Esophagus squamous epithelium (tissue), 4 donors: ENCODE data around the gene CMTM2.
"Not testable (repeated sequence)": the region's sequence is repeated elsewhere in the genome, so short reads cannot be mapped to it uniquely, and the experiment has no call there.

ENCODE experiments used
- CTCF ChIP-seq, 6 experiments: fragments of 450-650 bp in 4 of 6; fragments of 200-600 bp in 2 of 6; sonication (generic) in 2 of 6; IDR thresholded peaks; one replicate each; pipeline ENCODE4 v1.5.1; 2016 to 2019; ENCODE audit warnings: antibody characterized with exemption in 6 of 6, mild to moderate bottlenecking in 4 of 6, moderate library complexity in 4 of 6
- POLR2A ChIP-seq, 4 donors: fragments of 450-650 bp; IDR thresholded peaks; one replicate each; pipeline ENCODE4 v1.6.1; 2017; ENCODE audit warnings: antibody characterized with exemption in 4 of 4, mild to moderate bottlenecking in 4 of 4, moderate library complexity in 3 of 4

DNA sequence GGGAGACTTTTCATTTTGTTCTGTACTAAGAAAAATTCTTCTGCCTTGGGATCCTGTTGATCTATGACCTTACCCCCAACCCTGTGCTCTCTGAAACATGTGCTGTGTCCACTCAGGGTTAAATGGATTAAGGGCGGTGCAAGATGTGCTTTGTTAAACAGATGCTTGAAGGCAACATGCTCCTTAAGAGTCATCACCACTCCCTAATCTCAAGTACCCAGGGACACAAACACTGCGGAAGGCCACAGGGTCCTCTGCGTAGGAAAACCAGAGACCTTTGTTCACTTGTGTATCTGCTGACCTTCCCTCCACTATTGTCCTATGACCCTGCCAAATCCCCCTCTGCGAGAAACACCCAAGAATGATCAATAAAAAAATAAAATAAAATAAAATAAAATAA lies 52.3 kb downstream of the CMTM2 start:
- TF ChIP-seq POLR2A, CTCF (IDR thresholded peaks at IDR 0.05): not testable (repeated sequence)
